H9 (cell line): ENCODE measurements around the gene SEMA4A. TPM values are rescaled to one million over a fixed set of nuclear protein-coding genes. Genes with fewer than 3 reads are reported as not detected.

Source experiments
- DNase-seq: peaks from one replicate; pipeline ENCODE4 v3.0.0-alpha.2; 2017
- H2AFZ ChIP-seq: one replicate; pipeline ENCODE4 v1.6.1; 2013; ENCODE audit warnings: mild to moderate bottlenecking, low read length, control low read depth, moderate library complexity
- H2AK5ac ChIP-seq: 2 replicates; pipeline ENCODE4 v1.6.1; 2013; ENCODE audit warnings: low read length, control low read depth, mixed read lengths; ENCODE audit not compliant: insufficient read length
- H2BK120ac ChIP-seq: one replicate; pipeline ENCODE4 v1.6.1; 2013; ENCODE audit warnings: low read depth, mild to moderate bottlenecking, low read length, control low read depth, inconsistent platforms; ENCODE audit not compliant: poor library complexity, severe bottlenecking
- H2BK12ac ChIP-seq: 2 replicates; pipeline ENCODE4 v1.6.1; 2013; ENCODE audit warnings: low read length, control low read depth, mixed read lengths, low read depth; ENCODE audit not compliant: insufficient read length
- H2BK15ac ChIP-seq: 2 replicates; pipeline ENCODE4 v1.6.1; 2013; ENCODE audit warnings: low read depth, low read length, control low read depth
- H2BK20ac ChIP-seq: one replicate; pipeline ENCODE4 v1.6.1; 2013; ENCODE audit warnings: low read depth, mild to moderate bottlenecking, low read length, control low read depth, inconsistent platforms; ENCODE audit not compliant: poor library complexity, severe bottlenecking
- H2BK5ac ChIP-seq: 2 replicates; pipeline ENCODE4 v1.6.1; 2013; ENCODE audit warnings: low read length, control low read depth, mixed read lengths; ENCODE audit not compliant: insufficient read length
- H3K14ac ChIP-seq: 2 replicates; pipeline ENCODE4 v1.6.1; 2013; ENCODE audit warnings: low read length, control low read depth; ENCODE audit not compliant: insufficient read depth
- H3K18ac ChIP-seq: 2 replicates; pipeline ENCODE4 v1.6.1; 2013; ENCODE audit warnings: low read depth, mild to moderate bottlenecking, mixed read lengths, low read length, control low read depth; ENCODE audit not compliant: insufficient read length
- H3K23ac ChIP-seq: 2 replicates; pipeline ENCODE4 v1.6.1; 2013; ENCODE audit warnings: low read length, control low read depth, mixed read lengths, low read depth; ENCODE audit not compliant: insufficient read length
- H3K23me2 ChIP-seq: 2 replicates; pipeline ENCODE4 v1.6.1; 2013; ENCODE audit warnings: low read depth, mild to moderate bottlenecking, mixed read lengths, low read length, control low read depth; ENCODE audit not compliant: insufficient read length, poor library complexity, severe bottlenecking
- H3K27ac ChIP-seq: 2 replicates; pipeline ENCODE4 v1.5.1; 2013; ENCODE audit warnings: low read length, control low read depth, mixed read lengths, low read depth; ENCODE audit not compliant: insufficient read length
- H3K27me3 ChIP-seq: 2 replicates; pipeline ENCODE4 v1.6.1; 2013; ENCODE audit warnings: low read length, control low read depth, inconsistent platforms; ENCODE audit not compliant: insufficient read depth
- H3K4ac ChIP-seq: 2 replicates; pipeline ENCODE4 v1.6.1; 2013; ENCODE audit warnings: low read depth, mild to moderate bottlenecking, control low read depth, inconsistent platforms, low read length, moderate library complexity
- H3K4me1 ChIP-seq: 2 replicates; pipeline ENCODE4 v1.6.1; 2013; ENCODE audit warnings: low read length, control low read depth, inconsistent platforms; ENCODE audit not compliant: insufficient read depth
- H3K4me2 ChIP-seq: 2 replicates; pipeline ENCODE4 v1.6.1; 2013; ENCODE audit warnings: low read length, control low read depth, mixed read lengths; ENCODE audit not compliant: insufficient read length, insufficient read depth
- H3K56ac ChIP-seq: 2 replicates; pipeline ENCODE4 v1.6.1; 2013; ENCODE audit warnings: low read depth, mild to moderate bottlenecking, mixed read lengths, low read length, control low read depth; ENCODE audit not compliant: insufficient read length
- H3K79me1 ChIP-seq: 2 replicates; pipeline ENCODE4 v1.6.1; 2013; ENCODE audit warnings: low read depth, mild to moderate bottlenecking, moderate library complexity, low read length, control low read depth, inconsistent platforms; ENCODE audit not compliant: insufficient read depth, poor library complexity, severe bottlenecking
- H3K79me2 ChIP-seq: 2 replicates; pipeline ENCODE4 v1.6.1; 2013; ENCODE audit warnings: low read length, control low read depth, inconsistent platforms; ENCODE audit not compliant: insufficient read depth
- H3K9ac ChIP-seq: 2 replicates; pipeline ENCODE4 v1.6.1; 2013; ENCODE audit warnings: low read length, control low read depth, mixed read lengths; ENCODE audit not compliant: insufficient read length; ENCODE audit errors: extremely low read depth
- H3K9me3 ChIP-seq: one replicate; pipeline ENCODE4 v1.6.1; 2013; ENCODE audit warnings: low read depth, low read length, inconsistent platforms; ENCODE audit not compliant: control insufficient read depth
- H3T11ph ChIP-seq: one replicate; pipeline ENCODE4 v1.6.1; 2013; ENCODE audit warnings: mild to moderate bottlenecking, low read length, control low read depth, inconsistent platforms
- H4K20me1 ChIP-seq: one replicate; pipeline ENCODE4 v1.6.1; 2013; ENCODE audit not compliant: control insufficient read depth, insufficient read length, insufficient read depth
- H4K5ac ChIP-seq: 2 replicates; pipeline ENCODE4 v1.6.1; 2013; ENCODE audit warnings: low read depth, mild to moderate bottlenecking, mixed read lengths, low read length, control low read depth; ENCODE audit not compliant: insufficient read length
- H4K8ac ChIP-seq: replicated peaks from 2 replicates; pipeline ENCODE4 v1.6.1; 2013; ENCODE audit warnings: low read length, control low read depth, mixed read lengths, low read depth; ENCODE audit not compliant: insufficient read length
- H4K91ac ChIP-seq: 2 replicates; pipeline ENCODE4 v1.6.1; 2013; ENCODE audit warnings: low read depth, mild to moderate bottlenecking, moderate library complexity, mixed read lengths, low read length, control low read depth; ENCODE audit not compliant: insufficient read length
- H3K27ac Mint-ChIP-seq, 3 experiments: 2 replicates in 2 of 3; 3 replicates in 1 of 3; pipeline ENCODE4 v1.8.0; 2020 to 2021; ENCODE audit warnings: mixed read lengths in 3 of 3, mild to moderate bottlenecking in 1 of 3, moderate library complexity in 1 of 3
- H3K27me3 Mint-ChIP-seq: 2 replicates; pipeline ENCODE4 v1.8.0; 2021; ENCODE audit warnings: low read depth, mild to moderate bottlenecking, moderate library complexity, mixed read lengths
- H3K36me3 Mint-ChIP-seq, 3 experiments: 2 replicates in 2 of 3; 3 replicates in 1 of 3; pipeline ENCODE4 v1.8.0; 2020 to 2021; ENCODE audit warnings: low read depth in 3 of 3, mixed read lengths in 3 of 3; ENCODE audit not compliant: insufficient read depth in 1 of 3
- H3K4me1 Mint-ChIP-seq, 2 experiments: 2 replicates each; pipeline ENCODE4 v1.8.0; 2020; ENCODE audit warnings: mixed read lengths in 2 of 2
- H3K4me3 Mint-ChIP-seq, 2 experiments: 2 replicates in 1 of 2; 3 replicates in 1 of 2; pipeline ENCODE4 v1.8.0; 2020 to 2021; ENCODE audit warnings: mild to moderate bottlenecking in 2 of 2, mixed read lengths in 2 of 2, moderate library complexity in 1 of 2
- H3K9me3 Mint-ChIP-seq, 2 experiments: 2 replicates in 1 of 2; 3 replicates in 1 of 2; pipeline ENCODE4 v1.8.0; 2020; ENCODE audit warnings: mild to moderate bottlenecking in 2 of 2, mixed read lengths in 2 of 2, moderate library complexity in 1 of 2
- WGBS: extraction: QIAGEN DNeasy Blood & Tissue Kit; methylation state at CpG from one replicate; pipeline ENCODE4 v1.1.7; 2013; ENCODE audit warnings: missing lambda C conversion rate, low lambda C conversion rate, mixed read lengths; ENCODE audit not compliant: insufficient read length; ENCODE audit errors: extremely low coverage; 5-methylcytosine and 5-hydroxymethylcytosine counted together
- total RNA-seq: library from RNA; stranded (reverse); gene quantifications from 2 replicates; pipeline ENCODE4 v1.2.1, GENCODE V29; 2021
- TF ChIP-seq, protein P1 (sequence below): fragments of 200-600 bp; sonication (generic); conservative IDR thresholded peaks from 3 replicates; pipeline ENCODE4 v1.8.0; 2021; ENCODE audit warnings: antibody characterized with exemption, mild to moderate bottlenecking

Gene SEMA4A
- total RNA-seq, 1 experiment from 2014 or later: 11.1 TPM

DNA sequence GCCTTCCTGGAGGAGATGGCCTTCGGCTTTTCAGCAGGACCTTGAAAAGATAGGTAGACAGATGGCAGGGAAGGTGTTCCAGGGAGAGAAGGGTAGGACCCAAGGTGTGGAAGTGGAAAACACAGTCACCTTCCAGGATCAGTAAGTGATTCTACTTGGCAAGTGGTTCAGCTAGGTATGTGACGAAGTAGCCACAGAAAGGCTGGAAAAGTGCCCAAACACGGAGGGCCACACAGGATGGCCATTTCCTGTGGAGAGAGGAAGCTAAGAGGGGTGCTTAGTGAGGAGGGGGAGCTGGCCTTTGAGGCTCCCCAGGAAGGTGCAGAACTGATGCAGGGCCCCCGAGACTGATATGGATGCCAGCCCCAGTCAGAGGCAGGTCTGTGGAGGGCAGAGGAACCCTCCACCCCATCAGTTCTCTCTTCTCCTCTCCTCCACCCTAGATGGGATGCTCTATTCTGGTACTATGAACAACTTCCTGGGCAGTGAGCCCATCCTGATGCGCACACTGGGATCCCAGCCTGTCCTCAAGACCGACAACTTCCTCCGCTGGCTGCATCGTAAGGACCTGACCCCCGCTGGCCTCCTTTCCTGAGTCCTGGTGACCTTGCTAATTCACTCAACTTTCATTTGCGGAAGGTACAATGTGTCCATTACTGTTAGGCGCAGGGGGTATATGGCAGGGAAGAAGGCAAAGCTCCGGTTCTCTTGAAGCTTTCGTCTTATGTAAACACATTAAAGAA is 6.8 kb downstream of the SEMA4A start:
- Histone ChIP-seq H4K8ac (no peak overlapping the region), H3K23ac (no peak overlapping the region), H3K27ac (no peak overlapping the region), H3K4me1 (no peaks in the 10 kb centered on the region; the same call in 1 of the 2 replicates), H2BK15ac (no peak overlapping the region), H3K56ac (no peak overlapping the region), H2AFZ (no peak overlapping the region), H3K4me2 (peak overlapping the region; percentile 58), H3K4ac (no peak overlapping the region), H2BK20ac (no peak overlapping the region), H2BK5ac (no peak overlapping the region), H3K14ac (no peak overlapping the region), H3T11ph (no peak overlapping the region), H3K18ac (no peak overlapping the region), H3K9ac (no peak overlapping the region), H2BK12ac (no peak overlapping the region), H3K79me2 (no peaks in the 10 kb centered on the region), H4K20me1 (no peaks in the 10 kb centered on the region), H4K5ac (no peak overlapping the region), H3K79me1 (no peaks in the 10 kb centered on the region), H2BK120ac (no peak overlapping the region), H2AK5ac (no peak overlapping the region), H4K91ac (no peak overlapping the region), H3K9me3 (no peaks in the 10 kb centered on the region), H3K23me2 (peaks cover 5% of the 10 kb centered on the region), H3K27me3 (no peaks in the 10 kb centered on the region)
- Mint-ChIP-seq H3K27ac (peak overlapping the region in 1 of 3 experiments; percentile 34; a peak in 2 of 7 replicates), H3K36me3 (peaks cover 0 to 25% (median 6%) of the 10 kb centered on the region in 3 experiments; a peak in 6 of 7 replicates), H3K4me1 (peaks cover 26 to 27% of the 10 kb centered on the region in 2 experiments), H3K9me3 (no peaks in the 10 kb centered on the region), H3K4me3 (peak overlapping the region; percentile 54 to 72), H3K27me3 (no peaks in the 10 kb centered on the region)
- no peak for DNase-seq
- WGBS: no CpG with 5 or more reads among the region's 13 CpGs
- TF ChIP-seq, protein P1, sequence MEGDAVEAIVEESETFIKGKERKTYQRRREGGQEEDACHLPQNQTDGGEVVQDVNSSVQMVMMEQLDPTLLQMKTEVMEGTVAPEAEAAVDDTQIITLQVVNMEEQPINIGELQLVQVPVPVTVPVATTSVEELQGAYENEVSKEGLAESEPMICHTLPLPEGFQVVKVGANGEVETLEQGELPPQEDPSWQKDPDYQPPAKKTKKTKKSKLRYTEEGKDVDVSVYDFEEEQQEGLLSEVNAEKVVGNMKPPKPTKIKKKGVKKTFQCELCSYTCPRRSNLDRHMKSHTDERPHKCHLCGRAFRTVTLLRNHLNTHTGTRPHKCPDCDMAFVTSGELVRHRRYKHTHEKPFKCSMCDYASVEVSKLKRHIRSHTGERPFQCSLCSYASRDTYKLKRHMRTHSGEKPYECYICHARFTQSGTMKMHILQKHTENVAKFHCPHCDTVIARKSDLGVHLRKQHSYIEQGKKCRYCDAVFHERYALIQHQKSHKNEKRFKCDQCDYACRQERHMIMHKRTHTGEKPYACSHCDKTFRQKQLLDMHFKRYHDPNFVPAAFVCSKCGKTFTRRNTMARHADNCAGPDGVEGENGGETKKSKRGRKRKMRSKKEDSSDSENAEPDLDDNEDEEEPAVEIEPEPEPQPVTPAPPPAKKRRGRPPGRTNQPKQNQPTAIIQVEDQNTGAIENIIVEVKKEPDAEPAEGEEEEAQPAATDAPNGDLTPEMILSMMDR: no peak
